Stomach (tissue), 9 donors: ENCODE results near the gene MAPK8IP2. TPM values are rescaled to one million over a fixed set of nuclear protein-coding genes. Genes with fewer than 3 reads are reported as not detected.

Experiments used
- DNase-seq, 2 donors: peaks; one replicate each; pipeline versions ENCODE4 v3.0.0 to v3.0.0-alpha.2; 2013 to 2019
- H3K27ac ChIP-seq, 5 donors: fragments of 200-600 bp in 4 of 5; sonication (generic) in 4 of 5; one replicate each; pipeline ENCODE4 v1.5.1; 2013 to 2019; ENCODE audit warnings: mild to moderate bottlenecking in 1 of 5, moderate library complexity in 1 of 5
- H3K27me3 ChIP-seq, 3 donors: fragments of 200-600 bp; sonication (generic); one replicate each; pipeline ENCODE4 v1.5.1; 2017 to 2019; ENCODE audit warnings: mixed run types in 1 of 3
- H3K36me3 ChIP-seq, 4 donors: fragments of 200-600 bp; sonication (generic); 1 replicate in 3 of 4; 2 replicates in 1 of 4; pipeline ENCODE4 v1.5.1; 2016 to 2019
- H3K4me1 ChIP-seq, 4 donors: fragments of 200-600 bp; sonication (generic); one replicate each; pipeline ENCODE4 v1.5.1; 2016 to 2019
- H3K4me3 ChIP-seq, 4 donors: fragments of 200-600 bp; sonication (generic) in 3 of 4; one replicate each; pipeline ENCODE4 v1.5.1; 2016 to 2019; ENCODE audit warnings: mild to moderate bottlenecking in 1 of 4
- H3K9me3 ChIP-seq, 4 donors: fragments of 200-600 bp; sonication (generic); one replicate each; pipeline ENCODE4 v1.5.1; 2016 to 2019
- CTCF ChIP-seq, 7 experiments: fragments of 450-650 bp in 4 of 7; fragments of 200-600 bp in 3 of 7; sonication (generic) in 3 of 7; IDR thresholded peaks; one replicate each; pipeline ENCODE4 v1.5.1; 2016 to 2019; ENCODE audit warnings: antibody characterized with exemption in 7 of 7, control low read depth in 2 of 7, mild to moderate bottlenecking in 1 of 7
- EP300 ChIP-seq: sonication (generic); formaldehyde crosslinking; IDR thresholded peaks from one replicate; pipeline ENCODE4 v1.6.1; 2017; ENCODE audit warnings: antibody characterized with exemption
- POLR2A ChIP-seq, 4 donors: fragments of 450-650 bp; IDR thresholded peaks; one replicate each; pipeline ENCODE4 v1.6.1; 2016; ENCODE audit warnings: antibody characterized with exemption in 4 of 4, control low read depth in 2 of 4, mild to moderate bottlenecking in 1 of 4, moderate library complexity in 1 of 4
- POLR2AphosphoS5 ChIP-seq, 3 donors: sonication (generic); formaldehyde crosslinking; IDR thresholded peaks; one replicate each; pipeline ENCODE4 v1.6.1; 2016; ENCODE audit warnings: antibody characterized with exemption in 3 of 3
- WGBS, 5 donors: extraction: QIAGEN DNeasy Blood & Tissue Kit in 3 of 5; methylation state at CpG; one replicate each; pipeline versions ENCODE4 v1.1.5 to v1.1.7; 2013 to 2018; 5-methylcytosine and 5-hydroxymethylcytosine counted together
- intact Hi-C: fragments of 100-400 bp; cut with DNase I; formaldehyde crosslinking; loops from one replicate; pipeline ENCODE4 v1.15.1; 2023; ENCODE audit warnings: low total_unique reads
- polyA plus RNA-seq, 3 donors: library from polyadenylated mRNA; stranded (reverse); fragments of 200-250 nt; gene quantifications; one replicate each; pipeline ENCODE4 v1.2.3, GENCODE V29; 2013
- total RNA-seq, 5 donors: library from RNA; depleted of rRNA; stranded (reverse); fragments of >200 nt; gene quantifications; one replicate each; pipeline versions ENCODE4 v1.1.0 to v1.2.3, GENCODE V29; 2014 to 2016
- donor health status: healthy with polysubstance abuse.
- donor health status: Bipolar disorder and iron deficiency.
- donor health status: healthy.

The MAPK8IP2 gene
- total and polyA plus RNA-seq, 8 donors = 0.43 to 5.8 (median 0.85) TPM

- peaks cover 11 to 28% (median 15%) of the 10 kb centered on the region in 4 donors for H3K4me1 ChIP-seq
- WGBS, 5 donors = 15 to 25% (median 19%) methylated on average over 2 of the region's 2 CpGs
- no peaks in the 10 kb centered on the region for H3K9me3 ChIP-seq
- H3K27me3 ChIP-seq = peaks cover 5 to 95% (median 39%) of the 10 kb centered on the region in 3 donors
- no peak overlapping the region for H3K27ac ChIP-seq
- DNase-seq = no peak
- H3K4me3 ChIP-seq = no peak overlapping the region
- no peaks in the 10 kb centered on the region for H3K36me3 ChIP-seq
- intact Hi-C loops = no loop called here
- TF ChIP-seq CTCF (IDR thresholded peaks at IDR 0.05) = no peak
- no peak for TF ChIP-seq POLR2AphosphoS5 (IDR thresholded peaks at IDR 0.05)
- no peak for TF ChIP-seq POLR2A (IDR thresholded peaks at IDR 0.05)
- TF ChIP-seq EP300 = no peak
Observed at GRCh38 chr22:50602338-50602700, 1.7 kb downstream of the MAPK8IP2 start.

GRCh38 chr22:50603511-50604255, 3.1 kb downstream of the MAPK8IP2 start:
- TF ChIP-seq POLR2A (IDR thresholded peaks at IDR 0.05) (no peak), POLR2AphosphoS5 (IDR thresholded peaks at IDR 0.05) (no peak), EP300 (no peak), CTCF (IDR thresholded peaks at IDR 0.05) (no peak)
- intact Hi-C loops = no loop called here
- Histone ChIP-seq H3K36me3 (no peaks in the 10 kb centered on the region), H3K27ac (no peak overlapping the region), H3K4me1 (peaks cover 11 to 28% (median 15%) of the 10 kb centered on the region in 4 donors), H3K9me3 (no peaks in the 10 kb centered on the region), H3K4me3 (no peak overlapping the region), H3K27me3 (peaks cover 5 to 98% (median 39%) of the 10 kb centered on the region in 3 donors)
- WGBS, 5 donors = 9 to 33% (median 12%) methylated on average over 12 to 70 of the region's 70 CpGs
- DNase-seq = no peak

GRCh38 chr22:50604256-50605001, 3.8 kb downstream of the MAPK8IP2 start:
- no peak for DNase-seq

More at GRCh38 chr22:50604256-50605001, 3.8 kb downstream of the MAPK8IP2 start:
- H3K4me1 ChIP-seq = peaks cover 11 to 28% (median 15%) of the 10 kb centered on the region in 4 donors
- WGBS, 5 donors = 48 to 81% (median 49%) methylated on average over 40 to 103 of the region's 103 CpGs
- H3K27ac ChIP-seq = no peak overlapping the region
- H3K4me3 ChIP-seq = no peak overlapping the region
- H3K9me3 ChIP-seq = no peaks in the 10 kb centered on the region
- no peaks in the 10 kb centered on the region for H3K36me3 ChIP-seq
- intact Hi-C loops = no loop called here
- TF ChIP-seq POLR2A (IDR thresholded peaks at IDR 0.05) = no peak
- TF ChIP-seq CTCF (IDR thresholded peaks at IDR 0.05) = no peak
- TF ChIP-seq POLR2AphosphoS5 (IDR thresholded peaks at IDR 0.05) = no peak
- no peak for TF ChIP-seq EP300
- H3K27me3 ChIP-seq = peaks cover 5 to 97% (median 38%) of the 10 kb centered on the region in 3 donors
